NCI-H2196 treated with DMSO at 0.1 percent for 48 hours (cell line): ENCODE results near the gene TDRD10.

Experiments used
- DNase-seq: peaks from one replicate; lab custom pipeline; 2025; ENCODE audit not compliant: unreplicated experiment; lab: John Stamatoyannopoulos, UW

Gene TDRD10

GRCh38 chr1:154551474-154551873 lies 49.5 kb downstream of the TDRD10 start:
- no peak for DNase-seq

DNA sequence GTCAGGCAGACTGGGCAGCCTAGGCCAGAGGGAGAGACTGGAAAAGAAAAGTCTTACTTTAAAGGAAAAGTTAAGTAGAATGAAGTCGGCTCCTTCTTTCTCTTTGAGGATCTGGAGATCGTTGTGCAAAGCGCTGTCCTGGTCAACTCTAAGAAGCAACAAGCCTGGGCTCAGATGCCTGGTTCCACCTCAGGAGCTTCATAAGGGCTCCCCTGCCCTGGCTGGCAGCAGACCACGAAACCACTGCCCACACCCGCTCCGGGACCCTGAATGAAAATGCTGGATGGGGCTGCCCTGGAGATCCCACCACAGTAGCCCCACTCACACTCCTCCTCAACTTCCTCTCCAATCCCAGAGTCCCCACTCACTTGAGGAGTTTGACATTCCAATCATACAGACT lies 50.0 kb downstream of the TDRD10 start:
- no peak for DNase-seq

DNA sequence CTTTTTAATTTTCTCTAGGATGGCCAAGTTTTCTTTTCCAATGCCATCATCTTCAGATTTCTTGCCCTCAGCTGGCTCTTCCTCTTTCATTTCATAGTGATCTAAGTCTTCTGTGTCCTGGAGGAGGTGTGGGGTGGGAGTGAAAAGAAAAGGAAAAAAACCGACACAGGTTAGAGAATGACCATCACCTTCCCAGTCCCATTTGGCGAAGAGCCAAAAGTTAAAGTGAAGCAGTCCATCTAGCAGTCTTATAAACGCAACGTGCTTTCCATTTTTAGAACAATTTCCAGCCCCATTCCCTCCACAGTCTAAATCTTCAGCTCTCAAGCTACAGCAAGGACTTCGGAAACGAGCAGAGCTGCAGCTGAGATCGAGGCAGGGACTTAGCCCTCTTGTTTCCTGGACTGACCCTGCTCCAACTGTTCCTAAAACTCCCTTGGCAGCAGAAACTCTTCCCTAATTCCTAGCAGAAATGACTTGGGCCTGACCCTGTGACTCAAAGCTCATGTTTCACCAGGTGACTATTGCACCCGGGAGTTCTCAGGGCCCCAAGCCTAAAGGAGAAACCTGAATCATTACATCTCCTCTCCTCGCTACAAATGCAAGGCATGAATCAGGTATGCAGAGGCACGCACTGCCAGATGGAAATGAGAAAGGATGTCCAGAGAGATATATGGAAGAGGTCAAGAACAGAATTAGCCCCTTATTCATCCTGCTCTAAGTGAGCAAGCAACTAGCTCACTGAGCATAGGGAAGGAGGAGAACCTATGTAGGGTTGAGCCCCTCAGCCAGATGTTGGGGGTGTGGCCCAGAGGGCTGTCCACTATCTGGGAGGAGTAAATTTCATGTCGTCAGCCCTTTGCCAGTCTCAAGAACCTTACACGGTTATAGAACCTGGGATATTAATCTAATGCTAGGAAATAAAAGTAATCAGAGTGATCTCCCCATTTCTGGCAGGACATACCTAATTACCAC lies 51.3 kb downstream of the TDRD10 start:
- no peak for DNase-seq

- DNase-seq: no peak
These were observed 54.4 kb downstream of the TDRD10 start for GRCh38 chr1:154556422-154556821.

- no peak for DNase-seq
These were observed 55.4 kb downstream of the TDRD10 start for GRCh38 chr1:154557248-154557938.

DNA sequence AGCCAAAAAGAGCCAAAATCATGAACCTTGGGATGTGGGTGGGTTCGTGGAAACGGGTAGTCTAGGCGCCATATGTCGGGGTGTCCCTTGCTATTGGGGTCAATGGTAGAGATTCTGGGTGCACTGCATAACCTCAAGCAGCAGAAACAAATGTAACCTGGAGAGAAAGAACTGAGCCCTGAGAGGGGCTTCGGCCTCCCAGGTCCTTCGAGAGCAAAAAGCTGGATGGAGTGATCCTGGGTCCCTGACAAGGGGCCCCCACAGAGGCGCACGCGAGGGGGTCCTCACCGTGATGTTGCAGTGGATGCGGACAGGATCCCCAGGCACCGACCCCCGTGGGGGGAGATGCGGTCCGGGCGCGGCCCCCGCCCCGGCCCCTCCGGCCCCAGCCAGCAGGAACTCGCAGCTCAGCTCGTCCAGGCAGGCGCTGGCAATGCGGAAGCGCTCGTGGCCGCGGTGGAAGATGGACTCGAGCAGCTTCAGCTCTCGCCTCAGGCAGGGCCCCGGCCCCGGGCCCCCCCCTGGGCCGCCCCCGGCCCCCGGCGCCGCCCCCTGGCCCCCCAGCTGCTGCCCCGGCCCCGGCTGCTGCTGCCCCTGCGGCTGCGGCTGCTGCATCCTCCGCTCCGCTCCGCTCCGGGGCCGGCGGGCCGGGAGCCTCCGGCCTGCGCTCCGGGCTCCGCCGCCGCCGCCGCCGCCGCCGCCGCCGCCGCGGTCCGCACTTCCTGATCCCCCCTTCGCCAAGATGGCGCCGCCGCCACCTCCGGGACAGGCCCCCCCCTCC lies 56.1 kb downstream of the TDRD10 start, which contains the start of gene UBE2Q1:
UBE2Q1 (minus strand) TSS at position 724 of the 781 bp plus-strand sequence; CDS start at position 615, 109 bp downstream.
- DNase-seq: no peak

- peak; percentile 99 for DNase-seq
These were observed 56.9 kb downstream of the TDRD10 start for GRCh38 chr1:154558720-154559465.

- peak; percentile 89 for DNase-seq
These were observed 57.5 kb downstream of the TDRD10 start for GRCh38 chr1:154559466-154560044.

GRCh38 chr1:154565876-154566275 lies 63.9 kb downstream of the TDRD10 start:
- DNase-seq: no peak

GRCh38 chr1:154567386-154568156 lies 65.6 kb downstream of the TDRD10 start, which contains the start of gene CHRNB2:
Gene CHRNB2, plus strand, starts transcription at chr1:154567778. Its CDS starts 267 bp downstream, at chr1:154568045.
- peak; percentile 48 for DNase-seq

DNA sequence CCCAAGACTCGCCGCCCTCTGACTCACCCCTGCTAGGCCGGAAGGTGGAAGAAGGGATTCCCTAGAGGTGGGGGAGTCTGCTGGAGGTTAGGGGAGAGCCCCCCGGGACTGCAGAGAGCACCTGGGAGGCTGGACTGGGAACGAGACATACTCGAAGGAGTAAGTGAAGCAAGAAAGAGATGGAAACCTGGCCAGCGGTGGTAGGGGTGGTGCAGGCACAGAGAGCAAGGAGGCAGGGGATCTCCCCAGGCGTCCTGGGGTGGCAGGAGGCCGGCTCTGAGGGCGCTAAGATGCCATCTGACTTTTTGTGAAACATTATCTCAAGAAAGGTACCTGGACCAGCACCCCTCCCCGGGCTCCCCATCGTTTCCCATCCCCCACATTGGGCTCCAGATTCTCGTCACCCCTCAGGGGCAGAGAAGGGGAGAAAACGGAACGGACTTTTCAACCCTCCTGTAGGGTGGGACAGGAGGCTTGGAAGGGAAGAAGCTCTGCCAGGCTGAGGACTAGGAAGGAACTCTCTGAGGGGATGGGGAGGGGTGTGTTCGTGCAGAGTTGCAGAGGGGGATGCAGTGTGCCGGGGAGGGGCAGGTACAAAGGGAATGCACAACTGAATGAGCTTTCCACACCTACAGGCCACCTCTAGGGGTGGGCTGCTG lies 66.3 kb downstream of the TDRD10 start:
- DNase-seq: no peak

- DNase-seq: no peak
These were observed 69.4 kb downstream of the TDRD10 start for GRCh38 chr1:154571244-154571963.

DNA sequence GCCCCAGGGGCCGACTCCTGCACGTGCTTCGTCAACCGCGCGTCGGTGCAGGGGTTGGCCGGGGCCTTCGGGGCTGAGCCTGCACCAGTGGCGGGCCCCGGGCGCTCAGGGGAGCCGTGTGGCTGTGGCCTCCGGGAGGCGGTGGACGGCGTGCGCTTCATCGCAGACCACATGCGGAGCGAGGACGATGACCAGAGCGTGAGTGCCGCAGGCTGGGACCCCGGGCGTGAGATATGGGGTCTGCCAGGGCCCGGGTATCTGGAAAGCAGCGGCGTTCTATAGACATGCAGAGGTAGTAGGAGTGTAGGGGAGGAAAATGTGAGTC lies 69.9 kb downstream of the TDRD10 start:
- no peak for DNase-seq

- DNase-seq: no peak
These were observed 70.6 kb downstream of the TDRD10 start for GRCh38 chr1:154572468-154573167.

- DNase-seq: no peak
These were observed 71.1 kb downstream of the TDRD10 start for GRCh38 chr1:154573168-154573510.

DNA sequence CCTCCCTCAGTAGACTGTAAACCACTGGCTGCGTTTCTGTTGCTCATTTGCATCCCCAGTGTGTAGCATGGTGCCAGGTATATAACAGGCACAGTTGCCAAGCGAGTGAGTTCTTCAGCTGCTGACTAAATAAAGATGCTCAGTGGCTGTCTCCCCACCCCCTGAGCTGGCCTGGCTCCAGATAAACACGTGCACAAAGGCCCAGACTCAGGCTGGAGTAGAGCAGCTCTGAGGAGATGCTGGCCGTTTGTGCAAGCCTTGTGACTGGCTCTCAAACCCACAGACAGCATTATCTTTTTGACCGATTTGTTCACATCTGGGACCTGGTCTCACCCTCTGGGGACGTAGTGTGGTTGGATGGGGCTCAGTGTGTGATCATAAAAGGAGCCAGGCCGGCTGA lies 72.7 kb downstream of the TDRD10 start:
- peak; percentile 63 for DNase-seq

- no peak for DNase-seq
These were observed 73.3 kb downstream of the TDRD10 start for GRCh38 chr1:154575147-154575927.
